ENCODE results near the gene SEZ6L2.

DNA sequence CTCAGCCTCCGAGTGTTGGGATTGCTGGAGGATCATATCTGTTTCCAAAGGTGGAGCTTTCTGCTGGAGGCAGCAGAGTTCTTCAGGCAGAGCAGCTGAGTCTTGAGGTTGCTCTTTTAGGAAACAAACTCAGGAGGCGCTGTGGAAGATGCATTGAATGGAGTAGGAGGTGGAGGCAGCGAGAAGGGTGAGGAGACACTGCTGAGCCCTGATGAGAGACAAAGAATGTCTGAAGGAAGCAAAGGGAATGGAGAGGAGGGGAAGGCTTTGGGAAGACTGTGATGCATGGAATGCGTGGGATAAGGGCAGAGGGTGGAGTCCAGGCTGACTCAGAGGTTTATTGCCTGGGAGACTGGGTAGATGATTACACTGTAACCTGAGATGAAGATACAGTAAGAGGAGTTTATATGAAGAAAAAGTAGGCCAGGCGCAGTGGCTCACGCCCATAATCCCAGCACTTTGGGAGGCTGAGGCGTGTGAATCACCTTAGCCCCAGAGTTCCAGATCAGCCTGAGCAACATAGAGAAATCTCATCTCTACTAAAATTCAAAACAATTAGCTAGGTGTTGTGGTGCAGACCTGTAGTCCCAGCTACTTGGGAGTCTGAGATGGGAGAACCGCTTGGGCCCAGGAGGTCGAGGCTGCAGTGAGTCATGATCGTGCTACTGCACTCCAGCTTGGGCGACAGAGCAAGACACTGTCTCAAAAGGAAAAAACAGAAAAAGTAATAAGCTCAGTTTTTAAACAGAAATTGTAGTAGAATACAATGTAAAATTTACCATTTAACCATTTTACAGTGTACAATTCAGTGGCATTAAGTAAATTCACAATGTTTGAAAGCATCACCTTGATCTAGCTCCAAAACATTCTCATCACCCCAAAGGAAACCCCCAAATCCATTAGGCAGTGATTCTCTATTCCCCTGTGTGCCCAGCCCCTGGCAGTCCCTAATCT, 44.8 kb upstream of the SEZ6L2 start:
- TF ChIP-seq, protein P1, sequence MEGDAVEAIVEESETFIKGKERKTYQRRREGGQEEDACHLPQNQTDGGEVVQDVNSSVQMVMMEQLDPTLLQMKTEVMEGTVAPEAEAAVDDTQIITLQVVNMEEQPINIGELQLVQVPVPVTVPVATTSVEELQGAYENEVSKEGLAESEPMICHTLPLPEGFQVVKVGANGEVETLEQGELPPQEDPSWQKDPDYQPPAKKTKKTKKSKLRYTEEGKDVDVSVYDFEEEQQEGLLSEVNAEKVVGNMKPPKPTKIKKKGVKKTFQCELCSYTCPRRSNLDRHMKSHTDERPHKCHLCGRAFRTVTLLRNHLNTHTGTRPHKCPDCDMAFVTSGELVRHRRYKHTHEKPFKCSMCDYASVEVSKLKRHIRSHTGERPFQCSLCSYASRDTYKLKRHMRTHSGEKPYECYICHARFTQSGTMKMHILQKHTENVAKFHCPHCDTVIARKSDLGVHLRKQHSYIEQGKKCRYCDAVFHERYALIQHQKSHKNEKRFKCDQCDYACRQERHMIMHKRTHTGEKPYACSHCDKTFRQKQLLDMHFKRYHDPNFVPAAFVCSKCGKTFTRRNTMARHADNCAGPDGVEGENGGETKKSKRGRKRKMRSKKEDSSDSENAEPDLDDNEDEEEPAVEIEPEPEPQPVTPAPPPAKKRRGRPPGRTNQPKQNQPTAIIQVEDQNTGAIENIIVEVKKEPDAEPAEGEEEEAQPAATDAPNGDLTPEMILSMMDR (IDR thresholded peaks at IDR 0.05) = no peak
- TF ChIP-seq POLR2A (IDR thresholded peaks at IDR 0.05) (no peak), POLR2AphosphoS5 (IDR thresholded peaks at IDR 0.05) (no peak)

All from breast epithelium (tissue), 3 donors.